KOPT-K1 (cell line): ENCODE results near the gene NSFL1C.
"Not testable (repeated sequence)": the region's sequence is repeated elsewhere in the genome, so short reads cannot be mapped to it uniquely, and the experiment has no call there.

Source experiments
- H3K27ac ChIP-seq: fragments of 200-600 bp; sonication (generic); 2 replicates; pipeline ENCODE4 v1.5.1; 2016; ENCODE audit warnings: antibody characterized with exemption, mild to moderate bottlenecking, low read depth, low read length; ENCODE audit not compliant: poor library complexity, severe bottlenecking
- H3K36me3 ChIP-seq: fragments of 200-600 bp; sonication (generic); 2 replicates; pipeline ENCODE4 v1.5.1; 2017; ENCODE audit warnings: antibody characterized with exemption, mild to moderate bottlenecking, low read length, moderate library complexity; ENCODE audit not compliant: insufficient read depth
- H3K9me3 ChIP-seq: fragments of 200-600 bp; sonication (generic); 2 replicates; pipeline ENCODE4 v1.5.1; 2017; ENCODE audit warnings: antibody characterized with exemption, low read length, mild to moderate bottlenecking; ENCODE audit not compliant: insufficient read depth, poor library complexity, severe bottlenecking

NSFL1C gene

GRCh38 chr20:1405801-1406200 lies 60.8 kb downstream of the NSFL1C start:
- H3K36me3 ChIP-seq, result no peaks in the 10 kb centered on the region
- no peak overlapping the region for H3K27ac ChIP-seq
- H3K9me3 ChIP-seq, result peaks cover 15% of the 10 kb centered on the region

DNA sequence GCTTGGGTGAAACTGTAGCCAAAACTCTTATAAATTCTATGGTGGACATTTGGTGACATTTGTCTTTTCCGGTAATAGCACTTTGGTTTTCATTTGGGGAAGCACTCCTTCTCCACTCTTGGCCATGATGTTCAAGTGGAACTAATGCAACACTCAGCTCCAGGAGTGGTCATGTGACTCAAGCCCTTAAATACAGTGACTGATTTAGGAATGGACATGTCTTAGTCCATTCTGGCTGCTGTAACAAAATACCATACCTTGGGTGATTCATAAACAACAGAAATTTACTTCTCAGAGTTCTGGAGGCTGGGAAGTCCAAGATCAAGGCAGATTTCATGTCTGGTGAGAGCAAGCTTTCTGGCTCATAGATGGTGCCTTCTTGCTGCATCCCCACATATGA lies 63.0 kb downstream of the NSFL1C start:
- Histone ChIP-seq H3K9me3 (peaks cover 11% of the 10 kb centered on the region), H3K36me3 (no peaks in the 10 kb centered on the region), H3K27ac (no peak overlapping the region)

- no peak overlapping the region for H3K27ac ChIP-seq
- peaks cover 19% of the 10 kb centered on the region for H3K9me3 ChIP-seq
- no peaks in the 10 kb centered on the region for H3K36me3 ChIP-seq
Measured at GRCh38 chr20:1402149-1402548, 64.5 kb downstream of the NSFL1C start.

- H3K36me3 ChIP-seq, result no peaks in the 10 kb centered on the region
- H3K27ac ChIP-seq, result no peak overlapping the region
- peaks cover 26% of the 10 kb centered on the region for H3K9me3 ChIP-seq
Measured at GRCh38 chr20:1401451-1401907, 65.2 kb downstream of the NSFL1C start.

- H3K36me3 ChIP-seq, H3K27ac ChIP-seq: not testable (repeated sequence)
- peaks cover 26% of the 10 kb centered on the region for H3K9me3 ChIP-seq
Measured at GRCh38 chr20:1399678-1400366, 66.8 kb downstream of the NSFL1C start.

DNA sequence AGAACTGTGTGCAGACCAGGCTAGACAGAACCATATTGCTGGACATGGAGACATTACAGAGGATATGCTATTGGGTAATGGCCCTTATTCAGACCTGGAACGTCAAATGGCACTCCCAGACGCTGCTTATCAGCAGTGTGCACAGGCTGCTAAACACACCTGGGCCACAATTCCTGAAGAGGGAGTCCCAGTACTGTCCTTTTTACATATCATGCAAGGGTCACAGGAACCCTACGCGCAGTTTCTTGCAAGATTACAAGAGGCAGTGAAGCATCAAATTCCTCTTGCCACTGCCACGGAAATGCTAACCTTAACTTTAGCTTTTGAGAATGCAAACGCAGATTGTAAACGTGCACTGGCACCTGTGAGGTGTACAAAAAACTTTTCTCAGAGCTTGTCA lies 68.5 kb downstream of the NSFL1C start:
- H3K36me3 ChIP-seq, H3K27ac ChIP-seq: not testable (repeated sequence)
- H3K9me3 ChIP-seq, result peaks cover 26% of the 10 kb centered on the region

DNA sequence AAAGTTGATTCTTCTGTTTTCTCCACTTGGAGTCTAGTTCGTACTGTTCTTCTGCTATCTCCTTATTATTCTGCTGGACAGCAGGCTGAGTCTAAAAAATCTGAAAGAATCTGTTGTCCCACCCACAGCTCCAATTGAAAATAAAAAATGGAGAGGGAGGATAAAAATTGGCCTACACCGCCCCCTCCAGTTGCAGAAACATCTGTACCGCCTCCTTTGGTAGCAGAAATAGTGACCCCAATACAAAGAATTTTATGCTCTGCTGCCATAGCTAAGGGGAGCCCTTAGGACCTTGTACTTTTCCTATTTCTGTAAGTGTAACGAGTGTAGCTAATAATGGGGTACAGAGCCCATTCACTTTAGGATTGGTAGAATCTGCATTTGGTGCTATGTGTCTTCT lies 68.9 kb downstream of the NSFL1C start:
- Histone ChIP-seq H3K36me3 (no peaks in the 10 kb centered on the region), H3K9me3 (peaks cover 21% of the 10 kb centered on the region), H3K27ac (no peak overlapping the region)

DNA sequence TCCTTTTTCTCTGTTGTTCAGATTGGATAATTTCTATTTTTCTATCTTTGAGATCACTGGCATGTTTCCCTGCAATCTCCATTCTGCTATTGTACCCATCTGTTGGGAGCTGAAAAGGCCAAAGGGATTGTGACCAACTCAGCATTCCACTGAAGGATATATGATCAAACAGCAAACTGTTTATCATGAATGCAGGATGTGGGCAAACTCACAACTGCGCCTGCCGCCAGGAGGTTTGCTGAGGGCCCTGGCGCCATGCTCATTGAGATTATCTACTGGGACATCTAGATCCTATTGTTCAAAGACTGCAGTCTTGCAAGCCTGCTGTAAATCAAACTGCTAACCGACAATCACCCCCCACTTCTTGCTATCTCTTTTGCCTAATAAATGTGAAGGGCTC lies 69.9 kb downstream of the NSFL1C start:
- Histone ChIP-seq H3K36me3 (no peaks in the 10 kb centered on the region), H3K27ac (peak overlapping the region; percentile 34), H3K9me3 (peaks cover 15% of the 10 kb centered on the region)

GRCh38 chr20:1396264-1396663 lies 70.4 kb downstream of the NSFL1C start:
- peaks cover 15% of the 10 kb centered on the region for H3K9me3 ChIP-seq
- H3K36me3 ChIP-seq, result no peaks in the 10 kb centered on the region
- peak overlapping the region; percentile 19 for H3K27ac ChIP-seq

GRCh38 chr20:1394686-1395085 lies 72.0 kb downstream of the NSFL1C start:
- Histone ChIP-seq H3K27ac (no peak overlapping the region), H3K36me3 (peaks cover 10% of the 10 kb centered on the region), H3K9me3 (peaks cover 15% of the 10 kb centered on the region)

GRCh38 chr20:1393507-1393882 lies 73.2 kb downstream of the NSFL1C start:
- Histone ChIP-seq H3K27ac (peak overlapping the region; percentile 85), H3K36me3 (peaks cover 12% of the 10 kb centered on the region), H3K9me3 (peaks cover 15% of the 10 kb centered on the region)

GRCh38 chr20:1392693-1393506 lies 73.7 kb downstream of the NSFL1C start, which contains the start of gene FKBP1A:
Gene FKBP1A, minus strand, starts transcription at chr20:1393054. Its CDS starts 56 bp downstream, at chr20:1392998.
- Histone ChIP-seq H3K9me3 (peaks cover 15% of the 10 kb centered on the region), H3K36me3 (peaks cover 12% of the 10 kb centered on the region), H3K27ac (peak within 1 kb of the TSS; percentile 85)

- H3K36me3 ChIP-seq, result peaks cover 12% of the 10 kb centered on the region
- peak overlapping the region; percentile 85 for H3K27ac ChIP-seq
- peaks cover 9% of the 10 kb centered on the region for H3K9me3 ChIP-seq
Measured at GRCh38 chr20:1392443-1392692, 74.3 kb downstream of the NSFL1C start.
